ENCODE measurements around the gene GJB2.

Gene GJB2

DNA sequence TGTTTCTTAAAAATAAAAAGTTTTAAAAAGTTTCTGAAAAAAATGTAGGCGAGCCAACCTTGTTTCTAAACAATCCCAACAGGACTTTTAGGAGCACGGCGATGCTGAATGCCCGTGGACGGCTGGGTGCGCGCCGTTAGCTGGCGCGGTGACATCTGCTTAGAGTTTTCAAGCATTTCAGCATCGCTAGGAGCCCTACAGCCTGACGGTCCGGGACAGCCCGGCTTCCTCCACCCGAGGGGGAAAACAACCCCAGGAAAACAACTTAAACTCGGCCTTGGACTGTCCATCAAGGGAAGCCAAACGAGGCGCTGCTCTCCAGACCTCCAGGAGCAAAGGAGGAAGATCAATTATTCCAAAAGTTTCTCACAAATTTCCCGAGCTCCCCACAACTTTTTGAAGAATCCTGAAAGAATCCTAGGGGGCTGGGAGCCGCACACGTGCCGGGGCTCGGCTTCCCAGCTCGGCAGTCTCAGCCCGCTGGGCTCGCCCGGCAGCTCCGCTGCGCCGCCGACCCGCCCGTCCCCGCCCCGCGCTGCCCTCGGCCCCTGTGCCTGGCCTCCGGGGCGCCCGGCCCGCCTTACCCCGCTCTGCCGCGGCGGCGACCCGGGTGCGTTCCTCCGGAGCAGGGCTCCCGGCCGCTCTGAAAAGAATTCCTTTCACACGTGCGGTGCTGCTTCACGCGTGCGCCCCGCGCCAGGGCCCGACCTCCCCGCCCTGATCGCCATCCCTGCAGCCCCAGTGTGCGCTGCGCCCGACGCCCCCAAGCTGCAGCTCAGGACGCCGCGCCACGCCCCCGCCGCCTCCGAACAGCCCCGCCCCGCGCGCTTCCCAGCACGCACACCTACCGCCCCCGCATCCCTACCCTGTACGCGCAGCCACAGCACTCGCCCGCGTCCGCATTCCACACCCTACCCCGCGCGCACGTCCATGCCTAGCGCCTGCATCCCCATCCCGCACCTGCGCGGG lies 32.1 kb downstream of the GJB2 start, which contains the start of gene GJA3 (continued):
- no peak for TF ChIP-seq ARNTL (CRISPR knock-in tag; IDR thresholded peaks at IDR 0.05; ENCODE audit: borderline replicate concordance, low read depth)
- TF ChIP-seq, protein P1, sequence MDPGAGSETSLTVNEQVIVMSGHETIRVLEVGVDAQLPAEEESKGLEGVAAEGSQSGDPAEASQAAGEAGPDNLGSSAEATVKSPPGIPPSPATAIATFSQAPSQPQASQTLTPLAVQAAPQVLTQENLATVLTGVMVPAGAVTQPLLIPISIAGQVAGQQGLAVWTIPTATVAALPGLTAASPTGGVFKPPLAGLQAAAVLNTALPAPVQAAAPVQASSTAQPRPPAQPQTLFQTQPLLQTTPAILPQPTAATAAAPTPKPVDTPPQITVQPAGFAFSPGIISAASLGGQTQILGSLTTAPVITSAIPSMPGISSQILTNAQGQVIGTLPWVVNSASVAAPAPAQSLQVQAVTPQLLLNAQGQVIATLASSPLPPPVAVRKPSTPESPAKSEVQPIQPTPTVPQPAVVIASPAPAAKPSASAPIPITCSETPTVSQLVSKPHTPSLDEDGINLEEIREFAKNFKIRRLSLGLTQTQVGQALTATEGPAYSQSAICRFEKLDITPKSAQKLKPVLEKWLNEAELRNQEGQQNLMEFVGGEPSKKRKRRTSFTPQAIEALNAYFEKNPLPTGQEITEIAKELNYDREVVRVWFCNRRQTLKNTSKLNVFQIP (CRISPR knock-in tag; IDR thresholded peaks at IDR 0.05; ENCODE audit: borderline replicate concordance, low read depth), result no peak

DNA sequence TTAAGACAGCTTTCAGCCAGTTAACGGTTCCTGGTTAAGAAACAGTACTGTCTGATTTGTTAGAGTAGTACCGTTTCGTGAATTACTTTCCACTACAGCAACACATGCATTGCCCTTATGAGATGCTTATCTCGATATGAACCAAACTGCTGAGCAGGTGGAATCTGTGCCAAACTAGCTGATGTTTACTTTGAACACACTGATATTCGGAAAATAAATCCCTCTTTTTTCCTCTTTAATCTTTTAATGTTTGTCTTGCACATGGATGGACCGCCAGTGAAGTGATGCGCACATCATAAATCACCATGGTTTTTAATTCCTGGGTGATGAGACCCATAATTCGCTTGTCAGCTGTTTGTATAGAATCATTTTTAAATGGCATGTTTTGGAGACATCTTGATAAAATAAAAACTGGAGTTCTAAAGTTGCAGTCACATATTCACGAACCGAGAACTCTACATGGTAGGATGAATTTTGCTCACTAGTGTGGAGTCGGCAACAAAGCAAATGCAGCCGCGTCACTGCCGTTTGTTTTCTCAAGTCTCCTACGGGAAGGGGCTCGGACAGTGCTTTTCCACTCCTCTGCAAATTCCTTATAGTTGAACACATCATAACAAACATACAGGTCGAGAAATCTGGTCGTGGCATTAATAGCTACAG lies 33.0 kb downstream of the GJB2 start:
- no peak; the same call in 2 of the 3 replicates for ATAC-seq
- TF ChIP-seq SNAI2 (CRISPR knock-in tag; IDR thresholded peaks at IDR 0.05), result no peak
- no peak for TF ChIP-seq BACH2 (CRISPR knock-in tag; IDR thresholded peaks at IDR 0.05; ENCODE audit: borderline replicate concordance)
- TF ChIP-seq ZFP3 (CRISPR knock-in tag; IDR thresholded peaks at IDR 0.05), result no peak
- TF ChIP-seq ZNF565 (CRISPR knock-in tag; conservative IDR thresholded peaks at IDR 0.05; ENCODE audit: low read depth), result no peak
- no peak for TF ChIP-seq TOX (CRISPR knock-in tag; IDR thresholded peaks at IDR 0.05; ENCODE audit: borderline replicate concordance)
- TF ChIP-seq ZNF70 (CRISPR knock-in tag; IDR thresholded peaks at IDR 0.05), result no peak
- TF ChIP-seq ZNF8 (CRISPR knock-in tag; IDR thresholded peaks at IDR 0.05), result no peak
- no peak for TF ChIP-seq ISL1 (CRISPR knock-in tag; IDR thresholded peaks at IDR 0.05)
- no peak for TF ChIP-seq OSR1 (CRISPR knock-in tag; IDR thresholded peaks at IDR 0.05)
- TF ChIP-seq, protein P1 (CRISPR knock-in tag; IDR thresholded peaks at IDR 0.05; ENCODE audit: borderline replicate concordance, low read depth), result no peak
- no peak for TF ChIP-seq ZC3H10 (CRISPR knock-in tag; IDR thresholded peaks at IDR 0.05)
- no peak for TF ChIP-seq ESRRG (CRISPR knock-in tag; IDR thresholded peaks at IDR 0.05)
- TF ChIP-seq TCF4 (CRISPR knock-in tag; IDR thresholded peaks at IDR 0.05; ENCODE audit: borderline replicate concordance), result no peak
- TF ChIP-seq, protein P2, sequence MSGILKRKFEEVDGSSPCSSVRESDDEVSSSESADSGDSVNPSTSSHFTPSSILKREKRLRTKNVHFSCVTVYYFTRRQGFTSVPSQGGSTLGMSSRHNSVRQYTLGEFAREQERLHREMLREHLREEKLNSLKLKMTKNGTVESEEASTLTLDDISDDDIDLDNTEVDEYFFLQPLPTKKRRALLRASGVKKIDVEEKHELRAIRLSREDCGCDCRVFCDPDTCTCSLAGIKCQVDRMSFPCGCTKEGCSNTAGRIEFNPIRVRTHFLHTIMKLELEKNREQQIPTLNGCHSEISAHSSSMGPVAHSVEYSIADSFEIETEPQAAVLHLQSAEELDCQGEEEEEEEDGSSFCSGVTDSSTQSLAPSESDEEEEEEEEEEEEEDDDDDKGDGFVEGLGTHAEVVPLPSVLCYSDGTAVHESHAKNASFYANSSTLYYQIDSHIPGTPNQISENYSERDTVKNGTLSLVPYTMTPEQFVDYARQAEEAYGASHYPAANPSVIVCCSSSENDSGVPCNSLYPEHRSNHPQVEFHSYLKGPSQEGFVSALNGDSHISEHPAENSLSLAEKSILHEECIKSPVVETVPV (CRISPR knock-in tag; IDR thresholded peaks at IDR 0.05), result no peak
- TF ChIP-seq, protein P3, sequence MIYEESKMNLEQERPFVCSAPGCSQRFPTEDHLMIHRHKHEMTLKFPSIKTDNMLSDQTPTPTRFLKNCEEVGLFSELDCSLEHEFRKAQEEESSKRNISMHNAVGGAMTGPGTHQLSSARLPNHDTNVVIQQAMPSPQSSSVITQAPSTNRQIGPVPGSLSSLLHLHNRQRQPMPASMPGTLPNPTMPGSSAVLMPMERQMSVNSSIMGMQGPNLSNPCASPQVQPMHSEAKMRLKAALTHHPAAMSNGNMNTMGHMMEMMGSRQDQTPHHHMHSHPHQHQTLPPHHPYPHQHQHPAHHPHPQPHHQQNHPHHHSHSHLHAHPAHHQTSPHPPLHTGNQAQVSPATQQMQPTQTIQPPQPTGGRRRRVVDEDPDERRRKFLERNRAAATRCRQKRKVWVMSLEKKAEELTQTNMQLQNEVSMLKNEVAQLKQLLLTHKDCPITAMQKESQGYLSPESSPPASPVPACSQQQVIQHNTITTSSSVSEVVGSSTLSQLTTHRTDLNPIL (CRISPR knock-in tag; IDR thresholded peaks at IDR 0.05; ENCODE audit: low read depth), result no peak
- TF ChIP-seq CSDC2 (CRISPR knock-in tag; IDR thresholded peaks at IDR 0.05), result no peak
- TF ChIP-seq GLIS3 (CRISPR knock-in tag; IDR thresholded peaks at IDR 0.05), result no peak
- TF ChIP-seq PPARA (CRISPR knock-in tag; IDR thresholded peaks at IDR 0.05; ENCODE audit: borderline replicate concordance), result no peak
- TF ChIP-seq, protein P4, sequence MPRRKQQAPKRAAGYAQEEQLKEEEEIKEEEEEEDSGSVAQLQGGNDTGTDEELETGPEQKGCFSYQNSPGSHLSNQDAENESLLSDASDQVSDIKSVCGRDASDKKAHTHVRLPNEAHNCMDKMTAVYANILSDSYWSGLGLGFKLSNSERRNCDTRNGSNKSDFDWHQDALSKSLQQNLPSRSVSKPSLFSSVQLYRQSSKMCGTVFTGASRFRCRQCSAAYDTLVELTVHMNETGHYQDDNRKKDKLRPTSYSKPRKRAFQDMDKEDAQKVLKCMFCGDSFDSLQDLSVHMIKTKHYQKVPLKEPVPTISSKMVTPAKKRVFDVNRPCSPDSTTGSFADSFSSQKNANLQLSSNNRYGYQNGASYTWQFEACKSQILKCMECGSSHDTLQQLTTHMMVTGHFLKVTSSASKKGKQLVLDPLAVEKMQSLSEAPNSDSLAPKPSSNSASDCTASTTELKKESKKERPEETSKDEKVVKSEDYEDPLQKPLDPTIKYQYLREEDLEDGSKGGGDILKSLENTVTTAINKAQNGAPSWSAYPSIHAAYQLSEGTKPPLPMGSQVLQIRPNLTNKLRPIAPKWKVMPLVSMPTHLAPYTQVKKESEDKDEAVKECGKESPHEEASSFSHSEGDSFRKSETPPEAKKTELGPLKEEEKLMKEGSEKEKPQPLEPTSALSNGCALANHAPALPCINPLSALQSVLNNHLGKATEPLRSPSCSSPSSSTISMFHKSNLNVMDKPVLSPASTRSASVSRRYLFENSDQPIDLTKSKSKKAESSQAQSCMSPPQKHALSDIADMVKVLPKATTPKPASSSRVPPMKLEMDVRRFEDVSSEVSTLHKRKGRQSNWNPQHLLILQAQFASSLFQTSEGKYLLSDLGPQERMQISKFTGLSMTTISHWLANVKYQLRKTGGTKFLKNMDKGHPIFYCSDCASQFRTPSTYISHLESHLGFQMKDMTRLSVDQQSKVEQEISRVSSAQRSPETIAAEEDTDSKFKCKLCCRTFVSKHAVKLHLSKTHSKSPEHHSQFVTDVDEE (CRISPR knock-in tag; IDR thresholded peaks at IDR 0.05), result no peak
